Adipocyte (in vitro differentiated cells): ENCODE results near the gene HIVEP1.

Experiments
- DNase-seq: peaks from one replicate; pipeline ENCODE4 v3.0.0-alpha.2; 2015; ENCODE audit warnings: low read depth
- H3K27me3 ChIP-seq: replicated peaks from 2 replicates; pipeline ENCODE4 v1.7.0; 2013; ENCODE audit warnings: mild to moderate bottlenecking, low read length, moderate library complexity; ENCODE audit not compliant: control insufficient read depth, insufficient read depth
- H3K36me3 ChIP-seq: 2 replicates; pipeline ENCODE4 v1.7.0; 2013; ENCODE audit warnings: low read length, mild to moderate bottlenecking, moderate library complexity; ENCODE audit not compliant: control insufficient read depth, insufficient read depth, severe bottlenecking
- H3K4me1 ChIP-seq: 2 replicates; pipeline ENCODE4 v1.7.0; 2013; ENCODE audit warnings: mild to moderate bottlenecking, low read length, moderate library complexity; ENCODE audit not compliant: control insufficient read depth, insufficient read depth
- H3K4me3 ChIP-seq: 2 replicates; pipeline ENCODE4 v1.7.0; 2013; ENCODE audit warnings: mild to moderate bottlenecking, low read length, moderate library complexity
- H3K9ac ChIP-seq: 2 replicates; pipeline ENCODE4 v1.7.0; 2013; ENCODE audit warnings: mild to moderate bottlenecking, low read length, moderate library complexity
- H3K9me3 ChIP-seq: 2 replicates; pipeline ENCODE4 v1.7.0; 2013; ENCODE audit warnings: mild to moderate bottlenecking, low read length, moderate library complexity; ENCODE audit not compliant: control insufficient read depth

The HIVEP1 gene

GRCh38 chr6:12034349-12034748 is 22.2 kb downstream of the HIVEP1 start:
- Histone ChIP-seq H3K4me3 (no peak overlapping the region), H3K27me3 (no peaks in the 10 kb centered on the region), H3K9ac (no peak overlapping the region), H3K4me1 (peaks cover 19% of the 10 kb centered on the region), H3K36me3 (peaks cover 8% of the 10 kb centered on the region), H3K9me3 (peaks cover 12% of the 10 kb centered on the region)
- DNase-seq, result no peak

- Histone ChIP-seq H3K4me1 (peaks cover 19% of the 10 kb centered on the region), H3K4me3 (no peak overlapping the region), H3K9me3 (peaks cover 8% of the 10 kb centered on the region), H3K27me3 (no peaks in the 10 kb centered on the region), H3K9ac (no peak overlapping the region), H3K36me3 (peaks cover 3% of the 10 kb centered on the region)
- no peak for DNase-seq
Measured at GRCh38 chr6:12034837-12035236, 22.7 kb downstream of the HIVEP1 start.

- no peaks in the 10 kb centered on the region for H3K9me3 ChIP-seq
- H3K4me1 ChIP-seq, result peaks cover 19% of the 10 kb centered on the region
- H3K4me3 ChIP-seq, result no peak overlapping the region
- no peaks in the 10 kb centered on the region for H3K36me3 ChIP-seq
- H3K9ac ChIP-seq, result no peak overlapping the region
- no peak for DNase-seq
- H3K27me3 ChIP-seq, result no peaks in the 10 kb centered on the region
Measured at GRCh38 chr6:12036766-12037165, 24.7 kb downstream of the HIVEP1 start.

- Histone ChIP-seq H3K9ac (no peak overlapping the region), H3K4me3 (no peak overlapping the region)
Measured at GRCh38 chr6:12037798-12038197, 25.7 kb downstream of the HIVEP1 start.

GRCh38 chr6:12039540-12040459 is 27.7 kb downstream of the HIVEP1 start:
- Histone ChIP-seq H3K9me3 (no peaks in the 10 kb centered on the region), H3K9ac (no peak overlapping the region), H3K27me3 (no peaks in the 10 kb centered on the region), H3K4me3 (no peak overlapping the region), H3K4me1 (peaks cover 4% of the 10 kb centered on the region), H3K36me3 (no peaks in the 10 kb centered on the region)
- no peak for DNase-seq

More at GRCh38 chr6:12037798-12038197, 25.7 kb downstream of the HIVEP1 start:
- Histone ChIP-seq H3K4me1 (peaks cover 18% of the 10 kb centered on the region), H3K36me3 (no peaks in the 10 kb centered on the region), H3K27me3 (no peaks in the 10 kb centered on the region), H3K9me3 (no peaks in the 10 kb centered on the region)
- DNase-seq, result no peak

- no peaks in the 10 kb centered on the region for H3K9me3 ChIP-seq
- no peak overlapping the region for H3K9ac ChIP-seq
- no peak overlapping the region for H3K4me3 ChIP-seq
- H3K4me1 ChIP-seq, result peaks cover 5% of the 10 kb centered on the region
- DNase-seq, result no peak
- H3K27me3 ChIP-seq, result no peaks in the 10 kb centered on the region
- H3K36me3 ChIP-seq, result no peaks in the 10 kb centered on the region
Measured at GRCh38 chr6:12047304-12047703, 35.2 kb downstream of the HIVEP1 start.

- Histone ChIP-seq H3K27me3 (no peaks in the 10 kb centered on the region), H3K4me3 (no peak overlapping the region), H3K4me1 (peaks cover 5% of the 10 kb centered on the region), H3K36me3 (no peaks in the 10 kb centered on the region), H3K9ac (no peak overlapping the region), H3K9me3 (no peaks in the 10 kb centered on the region)
- no peak for DNase-seq
Measured at GRCh38 chr6:12047792-12048432, 35.8 kb downstream of the HIVEP1 start.

GRCh38 chr6:12048609-12049008 is 36.5 kb downstream of the HIVEP1 start:
- no peak overlapping the region for H3K4me3 ChIP-seq
- no peak overlapping the region for H3K9ac ChIP-seq
- H3K9me3 ChIP-seq, result no peaks in the 10 kb centered on the region
- no peak for DNase-seq
- no peaks in the 10 kb centered on the region for H3K36me3 ChIP-seq
- H3K4me1 ChIP-seq, result peaks cover 5% of the 10 kb centered on the region
- H3K27me3 ChIP-seq, result no peaks in the 10 kb centered on the region

- no peaks in the 10 kb centered on the region for H3K27me3 ChIP-seq
- no peak overlapping the region for H3K9ac ChIP-seq
- no peaks in the 10 kb centered on the region for H3K36me3 ChIP-seq
- no peaks in the 10 kb centered on the region for H3K9me3 ChIP-seq
- no peak overlapping the region for H3K4me3 ChIP-seq
- H3K4me1 ChIP-seq, result peaks cover 5% of the 10 kb centered on the region
- DNase-seq, result no peak
Measured at GRCh38 chr6:12049165-12049564, 37.1 kb downstream of the HIVEP1 start.

- DNase-seq, result peak; percentile 18
- no peaks in the 10 kb centered on the region for H3K4me1 ChIP-seq
- H3K4me3 ChIP-seq, result no peak overlapping the region
- no peaks in the 10 kb centered on the region for H3K9me3 ChIP-seq
- no peaks in the 10 kb centered on the region for H3K36me3 ChIP-seq
- H3K9ac ChIP-seq, result no peak overlapping the region
- H3K27me3 ChIP-seq, result no peaks in the 10 kb centered on the region
Measured at GRCh38 chr6:12051861-12052368, 39.8 kb downstream of the HIVEP1 start.

- DNase-seq, result no peak
- Histone ChIP-seq H3K27me3 (no peaks in the 10 kb centered on the region), H3K4me3 (no peak overlapping the region), H3K36me3 (no peaks in the 10 kb centered on the region), H3K9ac (no peak overlapping the region), H3K9me3 (no peaks in the 10 kb centered on the region), H3K4me1 (peaks cover 4% of the 10 kb centered on the region)
Measured at GRCh38 chr6:12058172-12058961, 46.3 kb downstream of the HIVEP1 start.
